B cell (primary cell): ENCODE data around the gene UAP1L1.

Experiments
- CTCF ChIP-seq: fragments of 200-600 bp; IDR thresholded peaks from one replicate; pipeline ENCODE4 v1.8.0; 2022; ENCODE audit warnings: antibody characterized with exemption, mild to moderate bottlenecking
- EZH2 ChIP-seq: IDR thresholded peaks from 2 replicates; pipeline ENCODE4 v1.6.1; 2012; ENCODE audit warnings: borderline replicate concordance, low read depth, mild to moderate bottlenecking, moderate library complexity, low read length; ENCODE audit not compliant: insufficient read depth, poor library complexity, severe bottlenecking

GRCh38 chr9:137088121-137088520 lies 10.8 kb downstream of the UAP1L1 start:
- TF ChIP-seq CTCF (no peak), EZH2 (no peak)
